ENCODE measurements around the gene MOB3A. TPM values are rescaled to one million over a fixed set of nuclear protein-coding genes. Genes with fewer than 3 reads are reported as not detected.

The MOB3A gene
- total RNA-seq, 1 experiment from 2014 or later, result 11.7 TPM

- H3K27me3 ChIP-seq (replicated peaks; ENCODE audit: control insufficient read depth, insufficient read depth, low read length), result no peaks in the 10 kb centered on the region
- H3K9me3 ChIP-seq, result no peaks in the 10 kb centered on the region
- TF ChIP-seq, protein P1, sequence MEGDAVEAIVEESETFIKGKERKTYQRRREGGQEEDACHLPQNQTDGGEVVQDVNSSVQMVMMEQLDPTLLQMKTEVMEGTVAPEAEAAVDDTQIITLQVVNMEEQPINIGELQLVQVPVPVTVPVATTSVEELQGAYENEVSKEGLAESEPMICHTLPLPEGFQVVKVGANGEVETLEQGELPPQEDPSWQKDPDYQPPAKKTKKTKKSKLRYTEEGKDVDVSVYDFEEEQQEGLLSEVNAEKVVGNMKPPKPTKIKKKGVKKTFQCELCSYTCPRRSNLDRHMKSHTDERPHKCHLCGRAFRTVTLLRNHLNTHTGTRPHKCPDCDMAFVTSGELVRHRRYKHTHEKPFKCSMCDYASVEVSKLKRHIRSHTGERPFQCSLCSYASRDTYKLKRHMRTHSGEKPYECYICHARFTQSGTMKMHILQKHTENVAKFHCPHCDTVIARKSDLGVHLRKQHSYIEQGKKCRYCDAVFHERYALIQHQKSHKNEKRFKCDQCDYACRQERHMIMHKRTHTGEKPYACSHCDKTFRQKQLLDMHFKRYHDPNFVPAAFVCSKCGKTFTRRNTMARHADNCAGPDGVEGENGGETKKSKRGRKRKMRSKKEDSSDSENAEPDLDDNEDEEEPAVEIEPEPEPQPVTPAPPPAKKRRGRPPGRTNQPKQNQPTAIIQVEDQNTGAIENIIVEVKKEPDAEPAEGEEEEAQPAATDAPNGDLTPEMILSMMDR (IDR thresholded peaks at IDR 0.05; ENCODE audit: insufficient read depth in 1 of 2, low read depth in 1 of 2, low read length in 1 of 2, severe bottlenecking in 1 of 2, unreplicated experiment in 1 of 2), result no peak
- H3K36me3 ChIP-seq (ENCODE audit: control insufficient read depth, insufficient read depth, low read length), result no peaks in the 10 kb centered on the region
- no peaks in the 10 kb centered on the region for H3K9me3 Mint-ChIP-seq (ENCODE audit: unreplicated experiment)
- peaks cover 24% of the 10 kb centered on the region for H3K4me1 ChIP-seq
- POLR2A ChIA-PET, result no interaction called here
- no peak overlapping the region for H3K4me3 ChIP-seq (ENCODE audit: low read depth, low read length)
- intact Hi-C loops (cut with micrococcal nuclease; ENCODE audit: unreplicated experiment), result no loop called here
- DNase-seq, result no peak
- no peak overlapping the region for H3K4me3 Mint-ChIP-seq (ENCODE audit: unreplicated experiment)
- no TSS peak for BruUV-seq (replicated peaks)
- peaks cover 14% of the 10 kb centered on the region for H3K36me3 Mint-ChIP-seq (ENCODE audit: insufficient read depth, unreplicated experiment)
- peak overlapping the region; percentile 63 for H3K27ac Mint-ChIP-seq (ENCODE audit: unreplicated experiment)
- no peaks in the 10 kb centered on the region for H3K27me3 Mint-ChIP-seq (ENCODE audit: insufficient read depth, unreplicated experiment)
- H3K4me1 Mint-ChIP-seq (ENCODE audit: low read depth, unreplicated experiment), result no peaks in the 10 kb centered on the region
- CTCF ChIA-PET, result no interaction called here
Observed at GRCh38 chr19:2057484-2058469, 38.3 kb downstream of the MOB3A start.

GRCh38 chr19:2056837-2057192 is 39.3 kb downstream of the MOB3A start:
- POLR2A ChIA-PET, result no interaction called here
- Mint-ChIP-seq H3K36me3 (ENCODE audit: insufficient read depth, unreplicated experiment) (peaks cover 13% of the 10 kb centered on the region), H3K27me3 (ENCODE audit: insufficient read depth, unreplicated experiment) (no peaks in the 10 kb centered on the region), H3K4me3 (ENCODE audit: unreplicated experiment) (no peak overlapping the region), H3K27ac (ENCODE audit: unreplicated experiment) (no peak overlapping the region), H3K4me1 (ENCODE audit: low read depth, unreplicated experiment) (no peaks in the 10 kb centered on the region), H3K9me3 (ENCODE audit: unreplicated experiment) (no peaks in the 10 kb centered on the region)
- no TSS peak for BruUV-seq (replicated peaks)
- Histone ChIP-seq H3K9me3 (no peaks in the 10 kb centered on the region), H3K27me3 (replicated peaks; ENCODE audit: control insufficient read depth, insufficient read depth, low read length) (no peaks in the 10 kb centered on the region), H3K4me3 (ENCODE audit: low read depth, low read length) (no peak overlapping the region), H3K4me1 (peaks cover 20% of the 10 kb centered on the region), H3K36me3 (ENCODE audit: control insufficient read depth, insufficient read depth, low read length) (no peaks in the 10 kb centered on the region)
- intact Hi-C loops (cut with micrococcal nuclease; ENCODE audit: unreplicated experiment), result no loop called here
- CTCF ChIA-PET, result no interaction called here
- DNase-seq, result no peak
- TF ChIP-seq, protein P1 (IDR thresholded peaks at IDR 0.05; ENCODE audit: insufficient read depth in 1 of 2, low read depth in 1 of 2, low read length in 1 of 2, severe bottlenecking in 1 of 2, unreplicated experiment in 1 of 2), result no peak

DNA sequence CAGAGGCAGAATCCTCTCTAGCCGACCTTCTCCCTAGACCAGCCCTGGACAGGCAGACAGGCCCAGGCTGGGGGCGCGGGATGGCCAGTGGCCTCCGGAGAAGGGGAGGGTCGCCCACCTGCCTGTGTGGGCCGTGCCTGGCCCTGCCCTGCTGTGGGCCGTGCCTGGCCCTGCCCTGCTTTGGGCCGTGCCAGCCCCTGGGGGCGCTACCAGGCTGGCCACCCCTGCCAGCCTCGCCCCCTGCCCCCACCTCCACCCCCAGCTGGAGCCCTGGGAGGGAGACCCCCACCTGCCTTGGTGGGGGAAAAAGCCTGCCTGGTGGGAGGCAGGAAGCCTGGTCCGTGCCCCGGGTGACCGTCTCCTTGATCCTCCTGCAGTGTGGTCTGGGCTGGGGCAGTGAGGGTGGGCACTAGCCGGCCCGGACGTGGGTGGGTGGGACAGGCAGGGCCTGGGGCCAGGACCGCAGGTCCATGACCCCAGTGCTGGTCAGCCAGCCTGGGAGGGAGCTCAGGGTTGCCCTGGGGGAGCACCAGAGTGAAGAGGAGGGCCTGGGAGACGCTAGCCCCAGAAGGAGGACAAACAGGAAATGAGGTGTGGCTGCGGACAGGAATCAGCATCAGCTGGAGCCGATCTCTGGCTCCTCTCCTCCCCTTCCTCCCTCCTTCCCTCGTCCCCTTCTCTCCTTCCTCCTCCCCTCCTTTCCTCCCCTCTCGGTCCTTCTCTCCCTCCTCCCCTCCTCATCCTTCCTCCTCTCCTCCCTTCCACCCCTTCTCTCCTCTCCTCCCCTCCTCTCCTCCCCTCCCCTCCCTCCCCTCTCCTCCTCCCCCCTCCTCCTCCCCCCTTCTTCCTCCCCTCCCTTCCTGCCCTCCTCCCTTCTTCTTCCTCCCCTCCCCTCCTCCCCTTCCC is 39.9 kb downstream of the MOB3A start:
- Histone ChIP-seq H3K27me3 (replicated peaks; ENCODE audit: control insufficient read depth, insufficient read depth, low read length) (no peaks in the 10 kb centered on the region), H3K36me3 (ENCODE audit: control insufficient read depth, insufficient read depth, low read length) (no peaks in the 10 kb centered on the region), H3K4me3 (ENCODE audit: low read depth, low read length) (no peak overlapping the region), H3K9me3 (no peaks in the 10 kb centered on the region), H3K4me1 (peaks cover 24% of the 10 kb centered on the region)
- BruUV-seq (replicated peaks), result no TSS peak
- TF ChIP-seq, protein P1 (IDR thresholded peaks at IDR 0.05; ENCODE audit: insufficient read depth in 1 of 2, low read depth in 1 of 2, low read length in 1 of 2, severe bottlenecking in 1 of 2, unreplicated experiment in 1 of 2), result no peak
- Mint-ChIP-seq H3K4me1 (ENCODE audit: low read depth, unreplicated experiment) (no peaks in the 10 kb centered on the region), H3K36me3 (ENCODE audit: insufficient read depth, unreplicated experiment) (peaks cover 13% of the 10 kb centered on the region), H3K9me3 (ENCODE audit: unreplicated experiment) (no peaks in the 10 kb centered on the region), H3K4me3 (ENCODE audit: unreplicated experiment) (no peak overlapping the region), H3K27ac (ENCODE audit: unreplicated experiment) (no peak overlapping the region), H3K27me3 (ENCODE audit: insufficient read depth, unreplicated experiment) (no peaks in the 10 kb centered on the region)
- ChIA-PET CTCF (no interaction called here), POLR2A (no interaction called here)
- intact Hi-C loops (cut with micrococcal nuclease; ENCODE audit: unreplicated experiment), result no loop called here
- no peak for DNase-seq

Data from Caco-2 (cell line).